LNCAP (cell line): ENCODE measurements around the gene EBF3.

Experiments used
- TF ChIP-seq, protein P1 (sequence below): fragments of 450-650 bp; IDR thresholded peaks from 2 replicates; pipeline ENCODE4 v1.5.1; 2017; ENCODE audit warnings: mild to moderate bottlenecking

The EBF3 gene

DNA sequence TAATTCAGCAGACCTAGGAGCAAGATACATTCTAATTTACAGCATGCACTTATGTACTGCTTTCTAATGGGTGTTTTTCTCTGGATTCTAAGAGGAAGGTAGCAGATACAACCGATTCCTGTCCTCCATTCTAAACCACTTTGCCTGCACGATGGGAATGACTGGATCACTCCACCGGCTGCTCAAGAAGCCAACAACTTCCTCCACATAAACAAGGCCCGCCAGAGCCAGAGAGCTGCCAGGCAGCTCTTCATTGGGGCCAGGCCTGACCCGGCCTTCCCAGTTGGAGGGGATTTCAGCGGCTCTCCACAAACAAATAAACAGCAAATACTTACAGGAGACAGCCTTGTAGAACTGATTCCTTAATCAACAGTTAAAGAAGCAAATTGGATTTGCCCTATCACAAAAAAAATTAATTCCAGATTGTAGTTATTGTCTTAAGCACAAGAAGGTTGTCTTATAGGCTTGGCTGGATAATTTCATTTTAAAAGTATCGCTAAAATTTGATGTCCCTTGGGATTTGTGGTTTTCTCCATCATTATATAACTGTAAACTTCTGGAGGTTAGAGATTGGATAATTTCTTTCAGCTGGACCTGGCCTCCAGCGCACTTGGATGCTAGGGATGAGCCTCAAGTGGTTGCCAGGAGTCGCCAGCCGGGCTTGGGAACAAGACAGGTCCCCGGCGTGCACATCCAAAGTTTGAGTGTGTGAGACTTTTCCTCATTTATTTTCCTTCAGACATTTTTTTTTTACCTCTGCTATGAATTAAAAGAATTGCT, 20.9 kb downstream of the EBF3 start:
- TF ChIP-seq, protein P1, sequence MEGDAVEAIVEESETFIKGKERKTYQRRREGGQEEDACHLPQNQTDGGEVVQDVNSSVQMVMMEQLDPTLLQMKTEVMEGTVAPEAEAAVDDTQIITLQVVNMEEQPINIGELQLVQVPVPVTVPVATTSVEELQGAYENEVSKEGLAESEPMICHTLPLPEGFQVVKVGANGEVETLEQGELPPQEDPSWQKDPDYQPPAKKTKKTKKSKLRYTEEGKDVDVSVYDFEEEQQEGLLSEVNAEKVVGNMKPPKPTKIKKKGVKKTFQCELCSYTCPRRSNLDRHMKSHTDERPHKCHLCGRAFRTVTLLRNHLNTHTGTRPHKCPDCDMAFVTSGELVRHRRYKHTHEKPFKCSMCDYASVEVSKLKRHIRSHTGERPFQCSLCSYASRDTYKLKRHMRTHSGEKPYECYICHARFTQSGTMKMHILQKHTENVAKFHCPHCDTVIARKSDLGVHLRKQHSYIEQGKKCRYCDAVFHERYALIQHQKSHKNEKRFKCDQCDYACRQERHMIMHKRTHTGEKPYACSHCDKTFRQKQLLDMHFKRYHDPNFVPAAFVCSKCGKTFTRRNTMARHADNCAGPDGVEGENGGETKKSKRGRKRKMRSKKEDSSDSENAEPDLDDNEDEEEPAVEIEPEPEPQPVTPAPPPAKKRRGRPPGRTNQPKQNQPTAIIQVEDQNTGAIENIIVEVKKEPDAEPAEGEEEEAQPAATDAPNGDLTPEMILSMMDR: no peak

DNA sequence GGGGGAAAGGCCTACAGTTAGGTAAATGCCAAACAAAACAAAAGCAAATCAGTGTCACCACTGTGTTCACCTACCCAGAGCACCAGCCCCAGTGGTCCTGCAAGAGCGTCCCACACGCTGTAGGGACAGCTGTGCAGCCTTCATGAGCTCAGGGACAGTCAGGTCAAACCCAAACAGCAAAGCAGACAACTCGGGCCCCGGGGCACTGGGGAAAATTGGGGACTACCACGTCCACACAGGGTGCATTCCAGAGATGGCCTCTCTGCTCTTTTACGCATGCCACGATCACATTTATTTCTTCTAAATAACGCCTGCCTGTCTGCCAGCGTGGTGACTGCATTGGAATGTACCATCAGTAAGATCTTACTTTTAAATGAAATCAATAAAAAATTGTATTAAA, 21.7 kb downstream of the EBF3 start:
- TF ChIP-seq, protein P1: no peak

DNA sequence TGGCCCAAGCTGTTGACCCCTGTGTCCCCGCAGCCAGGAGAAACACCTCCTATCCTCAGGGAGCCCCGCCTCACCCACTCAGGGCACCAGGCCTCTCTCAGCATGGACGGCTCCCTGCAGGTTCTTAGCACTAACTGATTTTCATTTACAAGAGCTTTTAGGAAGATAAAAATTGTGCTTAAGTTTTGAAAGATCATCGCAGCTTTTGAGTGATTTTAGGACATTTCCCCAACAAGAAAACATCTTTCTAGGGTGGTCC, 22.1 kb downstream of the EBF3 start:
- TF ChIP-seq, protein P1: no peak

DNA sequence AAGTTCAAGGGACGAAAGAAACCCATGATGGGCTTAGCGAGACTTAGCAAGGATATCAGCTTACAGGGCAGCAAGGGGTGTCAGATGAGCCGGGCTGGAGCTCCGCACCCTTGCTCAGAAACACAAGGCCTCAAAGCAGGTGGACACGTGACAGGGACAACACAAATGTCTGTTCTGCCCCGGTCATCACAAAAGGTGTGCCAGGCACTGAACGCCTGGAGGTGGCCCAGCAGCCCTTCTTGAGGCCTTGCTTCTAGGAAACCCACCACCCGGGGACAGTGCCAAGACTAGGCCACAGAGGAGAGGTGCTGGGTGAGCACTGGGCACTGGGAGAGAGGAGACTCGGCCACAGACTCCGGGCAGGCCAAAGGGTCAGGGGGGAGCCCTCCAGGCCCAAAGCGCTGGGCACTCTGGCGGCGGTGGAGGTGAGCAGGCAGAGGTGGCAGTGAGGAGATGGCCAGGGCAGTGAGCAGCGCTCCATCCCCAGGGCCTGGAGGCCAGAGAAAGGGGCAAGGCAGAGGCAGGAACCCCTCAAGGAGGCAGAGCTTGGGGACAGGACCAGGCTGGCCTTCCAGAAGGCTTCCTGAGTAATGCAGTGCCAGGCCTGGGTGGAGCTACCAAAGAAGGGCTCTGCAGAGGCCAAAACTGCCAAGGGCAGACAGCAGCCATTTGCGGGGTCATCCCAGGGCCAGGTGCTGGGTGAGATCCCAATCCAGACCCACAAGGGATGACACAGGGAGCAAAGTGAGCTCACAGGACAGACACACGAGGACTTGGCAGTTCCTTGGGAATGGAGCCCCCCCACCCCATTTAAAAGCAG, 22.7 kb downstream of the EBF3 start:
- TF ChIP-seq, protein P1: no peak

DNA sequence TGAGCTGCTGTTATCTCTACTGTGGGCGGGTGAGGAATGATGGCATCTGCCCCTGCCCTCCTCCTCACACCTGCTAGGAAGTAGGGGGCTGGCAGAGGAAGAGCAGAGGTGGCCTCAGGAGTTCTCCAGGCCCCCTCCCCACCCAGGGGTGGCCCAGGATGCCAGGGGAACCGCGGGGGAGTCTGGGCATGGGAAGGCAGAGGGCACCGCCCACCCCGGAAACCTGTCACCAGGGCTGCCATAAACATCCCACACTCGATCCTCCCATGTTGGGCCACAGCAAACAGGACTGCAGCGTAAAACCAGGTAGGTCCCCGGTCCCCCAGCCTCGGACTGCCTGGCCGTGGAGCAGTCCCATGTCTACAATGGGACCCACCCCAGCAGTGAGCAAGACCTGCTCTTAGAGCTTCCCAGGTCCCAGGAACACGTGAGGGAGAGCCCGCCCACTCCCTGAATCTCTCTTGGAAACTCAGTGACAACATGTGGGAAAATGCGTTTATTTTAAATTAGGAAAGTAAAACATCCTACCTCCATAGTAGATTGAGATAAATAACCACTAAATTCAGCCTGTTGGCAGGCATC, 23.4 kb downstream of the EBF3 start:
- TF ChIP-seq, protein P1: no peak

DNA sequence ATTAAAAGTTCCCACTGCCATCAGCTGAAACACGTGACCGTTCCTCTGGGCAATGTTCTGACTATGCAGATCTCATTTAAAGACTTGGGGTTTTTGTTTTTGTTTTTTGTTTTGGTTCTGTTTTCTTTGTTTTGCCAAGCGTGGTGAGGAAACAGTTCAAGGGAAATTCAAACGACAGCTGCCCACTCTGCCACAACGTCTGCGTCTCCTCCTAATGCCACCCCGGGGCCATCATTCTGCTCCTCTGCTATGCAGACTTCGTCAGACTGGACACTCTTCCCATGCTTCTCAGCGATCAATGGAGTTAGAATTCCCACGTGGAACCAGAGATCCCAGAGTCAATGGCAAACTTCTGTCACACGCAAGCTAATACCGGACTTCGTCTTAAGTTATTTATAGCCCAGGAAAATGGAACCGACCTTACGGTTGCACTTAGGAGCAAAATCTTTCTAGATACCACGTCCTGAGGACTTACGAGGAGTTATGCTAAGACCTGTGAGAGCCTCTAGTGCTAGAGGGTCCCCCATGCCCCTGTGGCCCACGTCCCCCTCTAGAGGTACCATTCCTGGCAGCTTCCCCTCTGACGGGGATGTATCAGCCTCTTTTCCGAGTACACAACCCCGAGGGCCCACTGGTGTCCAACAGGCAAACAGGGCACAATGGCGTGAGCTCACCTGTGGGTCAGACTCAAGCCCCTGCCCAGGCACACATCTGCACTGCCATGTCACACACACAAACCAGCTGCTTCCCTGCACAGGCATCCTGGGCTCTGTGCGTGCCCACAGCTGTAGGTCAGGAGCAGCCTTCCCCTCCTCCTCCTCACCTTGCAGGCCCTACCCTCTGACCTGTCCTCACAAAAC, 24.4 kb downstream of the EBF3 start:
- TF ChIP-seq, protein P1: no peak

DNA sequence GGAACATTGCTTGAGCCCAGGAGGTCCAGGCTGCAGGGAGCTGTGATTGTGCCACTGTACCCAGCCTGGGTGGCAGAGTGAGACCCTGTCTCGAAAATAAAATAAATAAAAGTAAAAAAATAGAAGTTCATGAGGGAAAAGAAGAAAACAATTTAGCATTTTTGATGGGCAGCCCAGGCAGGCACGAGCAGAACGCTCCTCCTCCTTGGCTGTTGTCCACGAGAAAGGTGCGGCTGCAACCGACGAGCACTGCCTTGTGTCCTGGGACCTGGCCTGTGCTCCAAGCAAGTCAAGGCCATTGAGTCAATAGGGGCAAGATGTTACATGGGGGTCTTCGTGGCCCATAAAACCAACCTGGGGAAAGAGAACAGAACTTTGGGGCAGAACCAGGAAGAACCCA, 25.6 kb downstream of the EBF3 start:
- TF ChIP-seq, protein P1: no peak
